Thyroid gland (tissue), 4 donors: ENCODE data around the gene DNAH17. TPM values are rescaled to one million over a fixed set of nuclear protein-coding genes. Genes with fewer than 3 reads are reported as not detected.

ENCODE experiments used
- DNase-seq, 2 donors: peaks; one replicate each; pipeline ENCODE4 v3.0.0-alpha.2; 2019
- H3K27ac ChIP-seq, 3 donors: fragments of 200-600 bp; sonication (generic); 1 replicate in 2 of 3; 2 replicates in 1 of 3; pipeline ENCODE4 v1.5.1; 2016 to 2019; ENCODE audit warnings: mild to moderate bottlenecking in 1 of 3, moderate library complexity in 1 of 3
- H3K27me3 ChIP-seq: fragments of 200-600 bp; sonication (generic); one replicate; pipeline ENCODE4 v1.5.1; 2019
- H3K36me3 ChIP-seq, 2 donors: fragments of 200-600 bp; sonication (generic); one replicate each; pipeline ENCODE4 v1.5.1; 2016 to 2019
- H3K4me1 ChIP-seq, 2 donors: fragments of 200-600 bp; sonication (generic); one replicate each; pipeline ENCODE4 v1.5.1; 2017 to 2019
- H3K4me3 ChIP-seq, 3 donors: fragments of 200-600 bp; sonication (generic); replicated peaks in 1 of 3; 1 replicate in 2 of 3; 2 replicates in 1 of 3; pipeline ENCODE4 v1.5.1; 2016; ENCODE audit warnings: mild to moderate bottlenecking in 1 of 3
- H3K9me3 ChIP-seq: fragments of 200-600 bp; sonication (generic); one replicate; pipeline ENCODE4 v1.5.1; 2017
- CTCF ChIP-seq, 6 experiments: fragments of 200-600 bp in 3 of 6; fragments of 450-650 bp in 3 of 6; sonication (generic) in 3 of 6; IDR thresholded peaks; one replicate each; pipeline ENCODE4 v1.5.1; 2016 to 2019; ENCODE audit warnings: antibody characterized with exemption in 6 of 6, mild to moderate bottlenecking in 2 of 6, inconsistent platforms in 1 of 6, moderate library complexity in 1 of 6
- POLR2A ChIP-seq, 2 donors: fragments of 450-650 bp; IDR thresholded peaks; one replicate each; pipeline ENCODE4 v1.6.1; 2017; ENCODE audit warnings: antibody characterized with exemption in 2 of 2, mild to moderate bottlenecking in 2 of 2, moderate library complexity in 1 of 2
- WGBS, 2 donors: methylation state at CpG; one replicate each; pipeline ENCODE4 v1.1.5; 2017; 5-methylcytosine and 5-hydroxymethylcytosine counted together
- intact Hi-C: fragments of 100-400 bp; cut with DNase I; formaldehyde crosslinking; loops from one replicate; pipeline ENCODE4 v1.15.1; 2023
- total RNA-seq, 4 donors: library from RNA; depleted of rRNA; stranded (reverse); fragments of >200 nt; gene quantifications; one replicate each; pipeline ENCODE4 v1.2.3, GENCODE V29; 2016

Gene DNAH17
- total RNA-seq, 4 donors from 2014 or later: 0.21 to 0.67 (median 0.32) TPM

GRCh38 chr17:78558181-78558850, 18.9 kb downstream of the DNAH17 start:
- intact Hi-C loops: no loop called here
- Histone ChIP-seq H3K27ac (no peak overlapping the region), H3K4me1 (peaks cover 5 to 13% of the 10 kb centered on the region in 2 donors), H3K27me3 (no peaks in the 10 kb centered on the region), H3K4me3 (no peak overlapping the region), H3K36me3 (no peaks in the 10 kb centered on the region), H3K9me3 (no peaks in the 10 kb centered on the region)
- no peak for DNase-seq
- WGBS, 2 donors: 87 to 90% methylated on average over 10 of the region's 10 CpGs
- TF ChIP-seq CTCF (IDR thresholded peaks at IDR 0.05): no peak
- no peak for TF ChIP-seq POLR2A (IDR thresholded peaks at IDR 0.05)

GRCh38 chr17:78557598-78558039, 19.6 kb downstream of the DNAH17 start:
- no peak for DNase-seq
- Histone ChIP-seq H3K9me3 (no peaks in the 10 kb centered on the region), H3K27me3 (no peaks in the 10 kb centered on the region), H3K36me3 (no peaks in the 10 kb centered on the region), H3K4me3 (no peak overlapping the region), H3K4me1 (peaks cover 5 to 11% of the 10 kb centered on the region in 2 donors), H3K27ac (no peak overlapping the region)
- no peak for TF ChIP-seq POLR2A (IDR thresholded peaks at IDR 0.05)
- TF ChIP-seq CTCF (IDR thresholded peaks at IDR 0.05): no peak
- intact Hi-C loops: no loop called here
- 60 to 62% methylated on average over 2 of the region's 2 CpGs for WGBS, 2 donors

- WGBS, 2 donors: 44 to 62% methylated on average over 11 of the region's 11 CpGs
- TF ChIP-seq CTCF (IDR thresholded peaks at IDR 0.05) (no peak), POLR2A (IDR thresholded peaks at IDR 0.05) (no peak)
- peak; percentile 31 to 61 for DNase-seq
- no peaks in the 10 kb centered on the region for H3K9me3 ChIP-seq
- H3K27ac ChIP-seq: no peak overlapping the region
- H3K4me3 ChIP-seq: no peak overlapping the region
- no peaks in the 10 kb centered on the region for H3K27me3 ChIP-seq
- H3K36me3 ChIP-seq: no peaks in the 10 kb centered on the region
- peaks cover 3 to 8% of the 10 kb centered on the region in 2 donors for H3K4me1 ChIP-seq
- intact Hi-C loops: no loop called here
Measured at GRCh38 chr17:78556812-78557211, 20.4 kb downstream of the DNAH17 start.

- WGBS, 2 donors: 89 to 91% methylated on average over 6 of the region's 6 CpGs
- H3K27ac ChIP-seq: no peak overlapping the region
- no peaks in the 10 kb centered on the region for H3K27me3 ChIP-seq
- no peaks in the 10 kb centered on the region for H3K9me3 ChIP-seq
- H3K4me3 ChIP-seq: no peak overlapping the region
- H3K36me3 ChIP-seq: no peaks in the 10 kb centered on the region
- TF ChIP-seq CTCF (IDR thresholded peaks at IDR 0.05): no peak
- no peak for TF ChIP-seq POLR2A (IDR thresholded peaks at IDR 0.05)
- H3K4me1 ChIP-seq: peaks cover 0 to 8% of the 10 kb centered on the region in 2 donors
- intact Hi-C loops: no loop called here
- DNase-seq: no peak
Measured at GRCh38 chr17:78555746-78556401, 21.3 kb downstream of the DNAH17 start.

GRCh38 chr17:78550464-78550863, 26.7 kb downstream of the DNAH17 start:
- no peak overlapping the region for H3K4me3 ChIP-seq
- H3K36me3 ChIP-seq: no peaks in the 10 kb centered on the region
- H3K27ac ChIP-seq: no peak overlapping the region

More at GRCh38 chr17:78550464-78550863, 26.7 kb downstream of the DNAH17 start:
- Histone ChIP-seq H3K9me3 (no peaks in the 10 kb centered on the region), H3K4me1 (peaks cover 3% of the 10 kb centered on the region in 2 donors), H3K27me3 (no peaks in the 10 kb centered on the region)
- 88 to 89% methylated on average over 6 of the region's 6 CpGs for WGBS, 2 donors
- TF ChIP-seq POLR2A (IDR thresholded peaks at IDR 0.05) (no peak), CTCF (IDR thresholded peaks at IDR 0.05) (no peak)
- intact Hi-C loops: no loop called here
- DNase-seq: no peak
